ENCODE measurements around the gene TTC7B. TPM values are rescaled to one million over a fixed set of nuclear protein-coding genes. Genes with fewer than 3 reads are reported as not detected.

The TTC7B gene
- total and polyA plus RNA-seq, 2 of the 8 experiments (the other 6 are each of a cell fraction or from before 2014, with no cell fraction given), result 23.7 to 34.0 TPM

- DNase-seq (ENCODE audit: low read depth in 1 of 2, low spot score in 2 of 2), result no peak
- Histone ChIP-seq H3K23me2 (ENCODE audit: low read depth, low read length) (peaks cover 6% of the 10 kb centered on the region; the same call in 1 of the 2 replicates), H2BK12ac (ENCODE audit: low read depth, low read length) (no peak overlapping the region), H3K4ac (replicated peaks; ENCODE audit: insufficient read length, low read depth, low read length) (no peak overlapping the region), H2BK5ac (ENCODE audit: low read depth, low read length) (no peak overlapping the region), H3K79me1 (ENCODE audit: low read depth, low read length) (peaks cover 14% of the 10 kb centered on the region; the same call in 1 of the 2 replicates), H4K91ac (replicated peaks; ENCODE audit: insufficient read length, low read length) (no peak overlapping the region), H3K4me1 (replicated peaks in 1 of 4; ENCODE audit: control insufficient read depth in 3 of 4, insufficient read depth in 4 of 4, low read length in 3 of 4) (peaks cover 0 to 4% (median 2%) of the 10 kb centered on the region in 4 experiments; a peak in 5 of 7 replicates), H2BK120ac (replicated peaks; ENCODE audit: low read depth, low read length) (no peak overlapping the region), H3K4me2 (ENCODE audit: insufficient read depth in 1 of 2, low read depth in 2 of 2, low read length in 2 of 2) (no peak overlapping the region), H3K27me3 (replicated peaks in 1 of 4; ENCODE audit: control insufficient read depth in 3 of 4, extremely low read depth in 1 of 4, insufficient read depth in 3 of 4, low read length in 3 of 4) (peaks cover 0 to 5% (median 5%) of the 10 kb centered on the region in 4 experiments; a peak in 4 of 7 replicates), H3K56ac (replicated peaks; ENCODE audit: insufficient read length, low read depth, low read length) (no peak overlapping the region), H2BK15ac (ENCODE audit: low read length) (no peak overlapping the region), H3K4me3 (ENCODE audit: extremely low read depth in 1 of 4, insufficient read depth in 2 of 4, low read depth in 3 of 4, low read length in 4 of 4) (no peak overlapping the region), H4K20me1 (replicated peaks in 1 of 2; ENCODE audit: control insufficient read depth in 1 of 2, insufficient read depth in 2 of 2, low read length in 2 of 2) (peaks cover 0 to 3% of the 10 kb centered on the region in 2 experiments), H2AFZ (ENCODE audit: low read length) (no peak overlapping the region), H2BK20ac (ENCODE audit: low read length) (no peak overlapping the region), H3K18ac (ENCODE audit: extremely low read depth, low read length) (no peak overlapping the region), H3K27ac (ENCODE audit: low read depth, low read length) (no peak overlapping the region), H3K14ac (ENCODE audit: insufficient read length) (no peak overlapping the region), H4K5ac (ENCODE audit: insufficient read length, low read depth, low read length) (no peak overlapping the region), H3K9ac (replicated peaks in 1 of 4; ENCODE audit: extremely low read depth in 1 of 4, low read depth in 3 of 4, low read length in 3 of 4) (no peak overlapping the region), H3K23ac (ENCODE audit: insufficient read length) (no peak overlapping the region), H2AK5ac (ENCODE audit: low read depth, low read length) (0 out of 2 replicates have a peak overlapping the region, but pooled peaks have one; percentile 47), H3K9me3 (ENCODE audit: insufficient read depth in 2 of 2, low read depth in 1 of 2, low read length in 1 of 2) (no peaks in the 10 kb centered on the region), H4K8ac (ENCODE audit: extremely low read depth, insufficient read depth, low read length) (no peak overlapping the region), H3K79me2 (ENCODE audit: control insufficient read depth in 1 of 2, insufficient read depth in 2 of 2, low read length in 2 of 2) (peaks cover 0 to 3% of the 10 kb centered on the region in 2 experiments; a peak in 1 of 4 replicates), H3K36me3 (ENCODE audit: control insufficient read depth in 2 of 4, insufficient read depth in 4 of 4, low read length in 3 of 4) (no peaks in the 10 kb centered on the region)
- FAIRE-seq, result no peak
- WGBS, 2 experiments (ENCODE audit: extremely low coverage in 1 of 2, insufficient coverage in 1 of 2, insufficient read length in 1 of 2, insufficient replicate concordance in 2 of 2, low coverage in 1 of 2, low lambda C conversion rate in 2 of 2, missing lambda C conversion rate in 1 of 2), result 87% methylated on average over 5 of the region's 5 CpGs; no CpG with 5 or more reads in 1 of the 2 experiments
- POLR2A ChIA-PET (ENCODE audit: partially characterized antibody), result no interaction called here
- CTCF ChIA-PET (ENCODE audit: partially characterized antibody), result interaction anchor here (2.1 kb wide), 1 partner anchor 25 kb away, joined by 7 read pairs; no protein-coding TSS in a partner anchor
- TF ChIP-seq BRCA1 (IDR thresholded peaks at IDR 0.05; ENCODE audit: low read depth, low read length), result no peak
- TF ChIP-seq SIN3A (conservative IDR thresholded peaks at IDR 0.05 in 1 of 2, IDR thresholded peaks at IDR 0.05 in 1 of 2; ENCODE audit: low read depth in 1 of 2, low read length in 2 of 2), result no peak
- TF ChIP-seq, protein P1, sequence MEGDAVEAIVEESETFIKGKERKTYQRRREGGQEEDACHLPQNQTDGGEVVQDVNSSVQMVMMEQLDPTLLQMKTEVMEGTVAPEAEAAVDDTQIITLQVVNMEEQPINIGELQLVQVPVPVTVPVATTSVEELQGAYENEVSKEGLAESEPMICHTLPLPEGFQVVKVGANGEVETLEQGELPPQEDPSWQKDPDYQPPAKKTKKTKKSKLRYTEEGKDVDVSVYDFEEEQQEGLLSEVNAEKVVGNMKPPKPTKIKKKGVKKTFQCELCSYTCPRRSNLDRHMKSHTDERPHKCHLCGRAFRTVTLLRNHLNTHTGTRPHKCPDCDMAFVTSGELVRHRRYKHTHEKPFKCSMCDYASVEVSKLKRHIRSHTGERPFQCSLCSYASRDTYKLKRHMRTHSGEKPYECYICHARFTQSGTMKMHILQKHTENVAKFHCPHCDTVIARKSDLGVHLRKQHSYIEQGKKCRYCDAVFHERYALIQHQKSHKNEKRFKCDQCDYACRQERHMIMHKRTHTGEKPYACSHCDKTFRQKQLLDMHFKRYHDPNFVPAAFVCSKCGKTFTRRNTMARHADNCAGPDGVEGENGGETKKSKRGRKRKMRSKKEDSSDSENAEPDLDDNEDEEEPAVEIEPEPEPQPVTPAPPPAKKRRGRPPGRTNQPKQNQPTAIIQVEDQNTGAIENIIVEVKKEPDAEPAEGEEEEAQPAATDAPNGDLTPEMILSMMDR (IDR thresholded peaks at IDR 0.05; ENCODE audit: control extremely low read depth in 1 of 3, insufficient read depth in 1 of 3, low read depth in 1 of 3, low read length in 3 of 3), result no peak
- no peak for TF ChIP-seq YY1 (IDR thresholded peaks at IDR 0.05; ENCODE audit: low read depth, low read length)
- TF ChIP-seq TAF7 (optimal IDR thresholded peaks at IDR 0.05; ENCODE audit: borderline replicate concordance, low read depth, low read length), result no peak
- no peak for TF ChIP-seq FOSL1 (IDR thresholded peaks at IDR 0.05; ENCODE audit: insufficient read depth, low read depth, low read length)
- no peak for TF ChIP-seq CBX5 (IDR thresholded peaks at IDR 0.05; ENCODE audit: low read depth, low read length)
- no peak for TF ChIP-seq ATF2 (IDR thresholded peaks at IDR 0.05; ENCODE audit: low read length)
- TF ChIP-seq GABPA (IDR thresholded peaks at IDR 0.05; ENCODE audit: borderline replicate concordance, insufficient read depth, low read length), result no peak
These were observed 5.4 kb downstream of the TTC7B start for GRCh38 chr14:90810806-90811205.
